ENCODE measurements around the gene TRIM2.

DNA sequence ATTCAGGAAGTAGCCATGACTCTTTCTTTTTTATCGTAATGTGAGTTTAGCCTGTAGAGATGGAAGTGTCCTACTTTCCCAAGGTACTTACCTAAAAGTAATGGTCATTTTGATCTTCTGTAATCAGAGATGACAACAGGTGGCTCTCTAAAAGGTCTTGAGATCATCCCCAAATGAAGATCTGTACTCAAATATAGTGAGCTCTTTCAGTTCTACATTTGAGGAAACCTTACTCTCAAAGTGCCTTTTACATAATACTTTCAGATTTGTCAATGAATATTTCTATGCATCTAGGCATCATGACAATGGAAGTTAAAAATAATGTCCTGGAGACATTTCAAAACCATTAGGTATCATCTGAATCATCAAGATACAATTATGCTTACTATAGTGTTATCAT lies 123.0 kb downstream of the TRIM2 start:
- no peak for TF ChIP-seq EZH2 (IDR thresholded peaks at IDR 0.05)
- TF ChIP-seq POLR2AphosphoS5 (IDR thresholded peaks at IDR 0.05; ENCODE audit: low read depth, low read length): no peak
- TF ChIP-seq SP1 (IDR thresholded peaks at IDR 0.05; ENCODE audit: low read depth): no peak
- TF ChIP-seq, protein P1, sequence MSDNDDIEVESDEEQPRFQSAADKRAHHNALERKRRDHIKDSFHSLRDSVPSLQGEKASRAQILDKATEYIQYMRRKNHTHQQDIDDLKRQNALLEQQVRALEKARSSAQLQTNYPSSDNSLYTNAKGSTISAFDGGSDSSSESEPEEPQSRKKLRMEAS (IDR thresholded peaks at IDR 0.05): no peak
- TF ChIP-seq POLR2A (IDR thresholded peaks at IDR 0.05; ENCODE audit: borderline replicate concordance, extremely low read depth, insufficient read depth, insufficient read length): no peak
- no peak for TF ChIP-seq YY1 (IDR thresholded peaks at IDR 0.05; ENCODE audit: extremely low read depth, insufficient replicate concordance, low read depth, low read length)
- TF ChIP-seq EZH2phosphoT487 (IDR thresholded peaks at IDR 0.05; ENCODE audit: borderline replicate concordance): no peak
- TF ChIP-seq, protein P2, sequence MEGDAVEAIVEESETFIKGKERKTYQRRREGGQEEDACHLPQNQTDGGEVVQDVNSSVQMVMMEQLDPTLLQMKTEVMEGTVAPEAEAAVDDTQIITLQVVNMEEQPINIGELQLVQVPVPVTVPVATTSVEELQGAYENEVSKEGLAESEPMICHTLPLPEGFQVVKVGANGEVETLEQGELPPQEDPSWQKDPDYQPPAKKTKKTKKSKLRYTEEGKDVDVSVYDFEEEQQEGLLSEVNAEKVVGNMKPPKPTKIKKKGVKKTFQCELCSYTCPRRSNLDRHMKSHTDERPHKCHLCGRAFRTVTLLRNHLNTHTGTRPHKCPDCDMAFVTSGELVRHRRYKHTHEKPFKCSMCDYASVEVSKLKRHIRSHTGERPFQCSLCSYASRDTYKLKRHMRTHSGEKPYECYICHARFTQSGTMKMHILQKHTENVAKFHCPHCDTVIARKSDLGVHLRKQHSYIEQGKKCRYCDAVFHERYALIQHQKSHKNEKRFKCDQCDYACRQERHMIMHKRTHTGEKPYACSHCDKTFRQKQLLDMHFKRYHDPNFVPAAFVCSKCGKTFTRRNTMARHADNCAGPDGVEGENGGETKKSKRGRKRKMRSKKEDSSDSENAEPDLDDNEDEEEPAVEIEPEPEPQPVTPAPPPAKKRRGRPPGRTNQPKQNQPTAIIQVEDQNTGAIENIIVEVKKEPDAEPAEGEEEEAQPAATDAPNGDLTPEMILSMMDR (IDR thresholded peaks at IDR 0.05 in 2 of 3, conservative IDR thresholded peaks at IDR 0.05 in 1 of 3; ENCODE audit: borderline replicate concordance in 1 of 3, insufficient read depth in 1 of 3, low read depth in 2 of 3, low read length in 2 of 3): no peak
- no peak for TF ChIP-seq CEBPB (IDR thresholded peaks at IDR 0.05; ENCODE audit: low read depth)
- no peak for TF ChIP-seq RAD21 (IDR thresholded peaks at IDR 0.05; ENCODE audit: low read depth)

Measured in HCT116 (cell line).